Raji (cell line): ENCODE measurements around the gene EIF2D.
A peak's percentile ranks its signal among the peaks of the same experiment; 100 is the strongest.

ENCODE experiments used
- POLR2A ChIP-seq: IDR thresholded peaks from 2 replicates; pipeline ENCODE4 v1.6.1; 2011; ENCODE audit warnings: low read depth, low read length, control low read depth; ENCODE audit not compliant: insufficient read depth

Gene EIF2D

GRCh38 chr1:206581571-206581981 is 30.7 kb downstream of the EIF2D start:
- TF ChIP-seq POLR2A: no peak

DNA sequence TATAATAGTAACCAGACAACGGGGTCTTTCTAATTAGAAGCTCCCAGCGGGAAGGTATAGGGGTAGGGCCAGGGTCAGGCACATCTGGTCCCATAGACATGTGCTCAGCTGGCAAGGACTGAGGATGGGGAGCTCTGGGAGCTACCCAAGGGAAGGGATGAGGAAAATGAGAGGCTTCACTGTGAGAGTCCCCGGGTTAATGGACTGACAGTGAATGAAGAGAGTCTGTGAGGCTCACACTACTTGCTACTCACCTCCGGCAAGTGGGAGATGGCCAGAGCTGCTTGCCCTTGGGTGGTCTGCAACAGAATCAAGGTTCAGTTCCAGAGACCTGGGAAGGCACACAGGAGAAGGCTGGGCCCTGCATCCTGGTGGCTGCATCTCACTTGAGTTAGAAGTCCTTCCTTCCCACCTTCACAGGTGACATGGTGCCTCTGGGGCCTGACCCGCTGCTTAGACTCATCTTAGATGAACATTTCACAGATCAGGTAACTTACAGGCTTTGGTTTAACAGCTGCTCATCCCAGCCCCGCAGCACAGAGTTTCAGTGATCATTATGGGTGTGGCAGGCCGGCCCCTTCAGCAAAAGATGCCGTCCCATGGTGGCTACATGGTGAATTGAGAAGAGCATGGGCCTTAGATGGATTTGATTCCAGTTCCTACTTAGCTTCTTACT is 31.7 kb downstream of the EIF2D start:
- no peak for TF ChIP-seq POLR2A

GRCh38 chr1:206579747-206580437 is 32.4 kb downstream of the EIF2D start:
- 0 out of 2 replicates have a peak, but pooled peaks have one; percentile 28 for TF ChIP-seq POLR2A

DNA sequence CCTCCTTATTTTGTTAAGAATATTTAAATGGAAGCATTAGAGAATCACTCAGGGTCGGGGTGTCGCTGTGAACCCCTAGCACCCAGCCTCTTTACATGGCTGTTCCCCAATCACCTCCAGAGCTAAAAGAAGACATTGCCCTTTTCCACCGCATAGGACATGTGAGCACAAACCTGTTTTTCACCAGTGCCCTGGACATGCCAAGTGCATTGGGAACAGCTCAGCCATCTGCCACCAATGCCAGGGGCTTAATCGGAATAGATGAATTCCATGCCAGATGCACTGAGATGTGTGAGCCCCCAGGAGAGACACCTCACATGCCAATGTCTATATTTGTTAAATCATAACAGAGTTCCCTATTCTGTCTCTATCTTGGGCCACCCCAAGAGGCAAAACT is 33.3 kb downstream of the EIF2D start:
- TF ChIP-seq POLR2A: no peak

GRCh38 chr1:206578068-206578977 is 33.9 kb downstream of the EIF2D start:
- no peak for TF ChIP-seq POLR2A

DNA sequence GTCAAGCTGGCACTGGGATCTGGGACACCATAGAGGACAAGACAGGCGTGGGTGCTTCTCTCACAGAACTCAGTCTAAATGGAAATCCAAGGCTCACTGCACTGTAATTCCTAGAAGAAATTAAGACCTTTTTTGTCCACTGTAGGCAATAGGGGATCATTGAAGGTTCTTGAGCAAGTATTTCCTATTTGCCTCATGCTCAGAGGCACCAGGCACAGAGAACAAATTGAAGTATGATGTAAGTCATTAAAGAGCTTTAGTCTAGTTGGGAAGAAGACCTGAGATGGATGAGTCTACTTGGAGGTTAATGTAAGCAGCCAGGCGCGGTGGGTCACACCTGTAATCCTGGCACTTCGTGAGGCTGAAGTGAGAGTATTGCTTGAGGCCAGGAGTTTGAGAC is 34.6 kb downstream of the EIF2D start:
- no peak for TF ChIP-seq POLR2A

DNA sequence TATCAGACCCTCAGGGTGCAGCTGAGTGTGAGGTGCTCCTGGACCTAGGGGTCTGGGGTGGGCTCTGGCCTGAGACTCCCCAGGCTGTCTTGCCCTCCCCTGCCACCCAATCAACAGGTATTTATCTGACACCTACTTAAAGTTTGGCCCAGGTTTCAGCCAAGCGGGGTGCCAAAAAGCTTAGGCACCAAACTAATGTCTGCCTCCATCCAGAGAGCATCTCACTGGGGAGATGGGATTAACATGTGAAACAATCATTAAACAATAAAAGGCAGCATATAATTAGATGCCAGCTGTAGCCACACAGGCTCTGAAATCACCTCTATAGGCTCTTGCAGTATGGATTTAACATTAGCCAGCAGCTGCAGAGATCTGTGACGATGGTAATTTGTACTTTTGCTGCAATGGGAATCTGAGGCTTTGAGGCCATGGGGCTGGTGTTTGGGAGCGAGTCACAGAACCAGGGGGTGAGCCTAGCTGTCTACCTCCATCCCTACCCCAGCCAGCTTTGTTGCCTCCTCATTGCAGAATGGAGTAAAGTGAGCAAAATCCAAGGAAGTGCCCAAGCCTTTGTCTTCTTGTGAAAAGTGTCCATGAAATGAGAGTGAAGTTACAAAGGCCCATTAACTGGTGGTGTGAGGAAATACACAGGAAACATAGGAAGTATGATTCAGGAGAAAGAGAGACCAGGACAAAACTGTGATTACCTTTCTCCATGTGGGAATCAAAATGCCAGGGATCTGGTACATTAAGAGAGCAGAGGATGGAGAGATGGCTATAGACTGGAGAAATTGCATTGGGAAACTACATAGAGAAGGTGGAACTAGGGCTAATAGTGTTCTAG is 36.1 kb downstream of the EIF2D start:
- no peak for TF ChIP-seq POLR2A

DNA sequence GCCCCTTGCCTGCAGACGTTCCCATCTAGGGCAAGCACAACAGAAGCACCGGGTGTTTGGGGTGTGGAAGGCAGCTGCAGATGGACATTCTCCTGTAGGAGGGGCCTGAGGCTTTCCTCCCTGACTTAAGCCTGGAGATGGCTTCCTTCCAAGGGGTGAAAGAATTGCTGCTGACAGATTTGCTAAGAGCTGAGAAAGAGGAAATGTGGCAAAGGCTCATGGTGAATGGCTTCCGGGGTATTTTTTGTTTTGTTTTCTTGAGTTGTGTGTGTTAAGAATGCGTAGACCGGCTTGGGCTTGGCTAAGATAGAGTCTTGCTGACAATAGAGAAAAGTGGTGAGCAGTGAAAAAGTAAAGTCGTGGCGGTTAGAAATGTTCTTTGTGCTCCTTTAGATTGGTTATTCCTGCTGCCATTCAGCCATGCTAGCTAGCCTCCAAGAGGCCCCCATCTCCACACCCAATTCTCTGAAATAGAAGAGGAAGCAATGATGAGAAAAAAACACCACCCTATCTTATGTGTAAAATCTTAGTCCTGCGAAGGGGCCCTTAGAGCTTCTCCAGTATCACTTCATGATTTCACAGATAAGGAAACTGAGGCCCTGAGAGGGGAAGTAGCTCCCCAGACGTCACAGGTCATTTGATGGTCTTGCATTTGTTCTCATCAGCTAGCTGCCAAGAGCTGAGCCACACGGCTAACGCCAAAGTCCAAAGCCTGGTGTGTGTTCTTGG is 36.9 kb downstream of the EIF2D start:
- no peak for TF ChIP-seq POLR2A

- no peak for TF ChIP-seq POLR2A
These were observed 38.5 kb downstream of the EIF2D start for GRCh38 chr1:206573762-206574161.

GRCh38 chr1:206573319-206573718 is 38.9 kb downstream of the EIF2D start:
- TF ChIP-seq POLR2A: no peak

DNA sequence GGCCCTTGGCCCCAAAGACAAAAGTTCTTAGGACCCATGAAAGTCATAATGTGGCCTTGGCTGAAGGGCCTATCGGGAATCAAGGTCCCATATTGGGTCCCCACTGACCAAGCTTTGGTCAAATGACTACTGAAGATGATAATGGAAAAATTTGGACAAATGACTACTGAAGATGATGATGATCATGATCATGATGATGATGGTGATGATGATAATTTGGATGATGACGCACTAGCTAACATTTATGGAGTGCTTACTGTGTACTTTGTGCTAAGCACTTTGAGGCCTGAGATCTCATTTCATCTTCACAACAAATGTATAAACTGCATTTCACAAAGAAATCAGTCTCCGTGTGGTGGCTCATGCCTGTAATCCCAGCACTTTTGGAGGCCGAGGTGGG is 39.4 kb downstream of the EIF2D start:
- TF ChIP-seq POLR2A: no peak

DNA sequence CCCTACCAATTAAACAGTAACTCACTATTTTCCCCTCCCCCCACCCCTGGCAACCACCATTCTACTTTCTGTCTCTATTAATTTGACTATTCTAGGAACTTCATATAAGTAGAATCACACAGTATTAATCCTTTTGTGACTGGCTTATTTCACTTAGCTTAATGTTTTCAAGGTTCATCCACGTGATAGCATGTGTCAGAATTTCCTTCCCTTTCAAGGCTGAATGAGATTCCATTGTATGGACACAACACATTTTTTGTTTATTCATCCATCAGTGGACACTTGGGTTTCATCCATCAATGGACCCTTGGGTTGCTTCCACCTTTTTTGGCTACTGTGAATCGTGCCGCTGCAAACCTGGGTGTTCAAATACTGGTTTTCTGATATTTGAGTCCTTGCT is 41.7 kb downstream of the EIF2D start:
- no peak for TF ChIP-seq POLR2A

DNA sequence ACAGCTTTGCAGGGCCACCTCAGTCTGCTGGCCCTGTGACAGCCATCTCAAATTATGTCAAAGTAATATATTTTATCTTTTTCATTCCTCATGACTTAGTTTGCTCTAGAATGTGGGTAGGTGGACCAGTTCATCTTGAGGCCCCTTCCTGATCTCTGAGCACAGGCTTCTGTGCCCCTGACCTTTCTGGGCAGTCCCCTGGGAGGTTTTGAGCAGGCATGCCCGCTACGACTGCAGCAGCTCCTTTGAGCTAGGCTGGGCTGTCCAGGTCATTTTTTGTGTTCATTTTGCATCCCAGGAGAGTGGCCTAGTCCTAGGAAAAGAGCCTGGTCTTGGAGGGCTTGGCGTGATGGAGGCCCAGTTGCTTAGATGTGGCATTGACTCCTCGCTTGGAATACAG is 42.7 kb downstream of the EIF2D start:
- no peak for TF ChIP-seq POLR2A

DNA sequence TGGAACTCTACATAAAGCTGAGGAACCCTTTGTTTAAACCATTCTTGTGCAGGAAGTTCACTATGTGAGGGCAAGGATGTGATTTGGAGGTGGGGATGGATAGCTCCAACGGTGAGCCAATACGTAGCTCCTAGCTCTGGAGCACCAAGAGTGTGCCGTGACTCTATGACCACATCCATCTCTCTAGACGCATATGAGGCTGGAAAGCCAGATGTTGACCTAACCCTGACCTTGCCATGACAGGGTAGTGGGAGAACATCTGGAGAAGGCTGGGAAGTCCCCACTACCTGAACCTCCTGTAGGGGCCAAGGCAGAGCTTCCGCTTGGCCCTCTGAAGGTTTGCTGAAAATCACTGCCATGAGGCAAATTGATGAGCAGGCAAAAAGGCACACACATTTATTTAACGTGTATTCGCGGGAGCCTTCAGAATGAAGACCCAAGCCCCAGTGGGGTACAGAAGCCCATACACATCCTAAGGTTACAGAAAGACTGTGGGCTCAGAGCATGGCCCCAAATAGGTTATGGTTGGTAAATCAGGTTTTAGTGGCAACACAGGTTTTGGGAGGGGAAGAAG is 43.4 kb downstream of the EIF2D start:
- no peak for TF ChIP-seq POLR2A
